Measurements from ENCODE around the gene RBM15B.

RBM15B gene

GRCh38 chr3:51391566-51392354 lies 675 bp downstream of the RBM15B start:
- DNase-seq (ENCODE audit: low read depth in 2 of 2), result peak in 1 of 2 donors; percentile 37

GRCh38 chr3:51392355-51393133 lies 1.5 kb downstream of the RBM15B start:
- DNase-seq (ENCODE audit: low read depth in 2 of 2), result no peak

- no peak for DNase-seq (ENCODE audit: low read depth in 2 of 2)
Observed at GRCh38 chr3:51393134-51393495, 2.0 kb downstream of the RBM15B start.

- no peak for DNase-seq (ENCODE audit: low read depth in 2 of 2)
Observed at GRCh38 chr3:51393564-51393963, 2.5 kb downstream of the RBM15B start.

- DNase-seq (ENCODE audit: low read depth in 2 of 2), result no peak
Observed at GRCh38 chr3:51394541-51394940, 3.5 kb downstream of the RBM15B start.

- DNase-seq (ENCODE audit: low read depth in 2 of 2), result no peak
Observed at GRCh38 chr3:51395493-51396213, 4.6 kb downstream of the RBM15B start.

GRCh38 chr3:51396401-51396800 lies 5.3 kb downstream of the RBM15B start:
- DNase-seq (ENCODE audit: low read depth in 2 of 2), result no peak

GRCh38 chr3:51397392-51397791 lies 6.3 kb downstream of the RBM15B start:
- DNase-seq (ENCODE audit: low read depth in 2 of 2), result no peak

GRCh38 chr3:51398595-51399310 lies 7.7 kb downstream of the RBM15B start:
- DNase-seq (ENCODE audit: low read depth in 2 of 2), result no peak

GRCh38 chr3:51400166-51400565 lies 9.1 kb downstream of the RBM15B start:
- DNase-seq (ENCODE audit: low read depth in 2 of 2), result no peak

- no peak for DNase-seq (ENCODE audit: low read depth in 2 of 2)
Observed at GRCh38 chr3:51401735-51402134, 10.7 kb downstream of the RBM15B start.

- DNase-seq (ENCODE audit: low read depth in 2 of 2), result no peak
Observed at GRCh38 chr3:51403675-51404074, 12.6 kb downstream of the RBM15B start.

- DNase-seq (ENCODE audit: low read depth in 2 of 2), result no peak
Observed at GRCh38 chr3:51408021-51408420, 16.9 kb downstream of the RBM15B start.

- no peak for DNase-seq (ENCODE audit: low read depth in 2 of 2)
Observed at GRCh38 chr3:51408813-51409212, 17.7 kb downstream of the RBM15B start.

- DNase-seq (ENCODE audit: low read depth in 2 of 2), result no peak
Observed at GRCh38 chr3:51422211-51422610, 31.1 kb downstream of the RBM15B start.

GRCh38 chr3:51426921-51427320 lies 35.8 kb downstream of the RBM15B start:
- no peak for DNase-seq (ENCODE audit: low read depth in 2 of 2)

GRCh38 chr3:51429138-51429537 lies 38.1 kb downstream of the RBM15B start:
- no peak for DNase-seq (ENCODE audit: low read depth in 2 of 2)

- DNase-seq (ENCODE audit: low read depth in 2 of 2), result no peak
Observed at GRCh38 chr3:51434110-51434509, 43.0 kb downstream of the RBM15B start.

- DNase-seq (ENCODE audit: low read depth in 2 of 2), result peak in 1 of 2 donors; percentile 29
Observed at GRCh38 chr3:51434746-51435327, 43.8 kb downstream of the RBM15B start.

GRCh38 chr3:51436998-51437639 lies 46.0 kb downstream of the RBM15B start:
- no peak for DNase-seq (ENCODE audit: low read depth in 2 of 2)
